Choroid plexus epithelial cell (primary cell): Measurements from ENCODE around the gene CCL26.

ENCODE experiments used
- DNase-seq: peaks from one replicate; pipeline ENCODE4 v3.0.0-alpha.2; 2010; ENCODE audit warnings: low read depth
- H3K4me3 ChIP-seq: 2 replicates; pipeline ENCODE4 v1.5.1; 2011; ENCODE audit warnings: low read depth, mild to moderate bottlenecking, control low read depth, low read length, moderate library complexity
- CTCF ChIP-seq: conservative IDR thresholded peaks from 2 replicates; pipeline ENCODE4 v1.5.1; 2011; ENCODE audit warnings: low read depth, mild to moderate bottlenecking, control low read depth, inconsistent platforms, low read length, moderate library complexity

The CCL26 gene

GRCh38 chr7:75814407-75814947, 42.5 kb upstream of the CCL26 start:
- no peak for DNase-seq
- H3K4me3 ChIP-seq: no peak overlapping the region
- TF ChIP-seq CTCF: no peak

- no peak within 1 kb of the TSS for H3K4me3 ChIP-seq
- no peak for TF ChIP-seq CTCF
- no peak for DNase-seq
Measured at GRCh38 chr7:75813781-75814236, 41.8 kb upstream of the CCL26 start, which contains the start of gene CCL24. TSS of gene CCL24 (minus strand) at chr7:75813806. CDS start at chr7:75813715, 91 bp downstream.

DNA sequence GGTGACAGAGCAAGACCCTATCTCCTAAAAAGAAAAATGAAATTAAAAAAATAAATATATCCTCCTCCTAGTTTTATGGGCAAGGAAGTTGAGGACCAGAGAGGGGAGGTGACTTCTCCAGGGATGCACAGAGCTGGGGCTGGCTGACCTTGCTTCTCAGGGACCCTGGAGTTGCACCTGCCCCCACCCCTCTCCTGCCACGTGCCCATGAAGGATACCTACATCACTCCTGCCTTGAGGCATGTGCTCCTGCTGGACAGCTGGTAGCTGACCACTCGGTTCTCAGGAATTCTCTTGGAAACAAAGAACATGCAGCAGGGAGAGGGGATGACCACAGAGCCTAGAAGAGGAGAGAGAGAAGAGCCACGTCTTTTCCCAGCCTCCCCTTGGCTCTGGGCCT, 41.1 kb upstream of the CCL26 start:
- H3K4me3 ChIP-seq: no peak overlapping the region
- TF ChIP-seq CTCF: no peak
- no peak for DNase-seq

DNA sequence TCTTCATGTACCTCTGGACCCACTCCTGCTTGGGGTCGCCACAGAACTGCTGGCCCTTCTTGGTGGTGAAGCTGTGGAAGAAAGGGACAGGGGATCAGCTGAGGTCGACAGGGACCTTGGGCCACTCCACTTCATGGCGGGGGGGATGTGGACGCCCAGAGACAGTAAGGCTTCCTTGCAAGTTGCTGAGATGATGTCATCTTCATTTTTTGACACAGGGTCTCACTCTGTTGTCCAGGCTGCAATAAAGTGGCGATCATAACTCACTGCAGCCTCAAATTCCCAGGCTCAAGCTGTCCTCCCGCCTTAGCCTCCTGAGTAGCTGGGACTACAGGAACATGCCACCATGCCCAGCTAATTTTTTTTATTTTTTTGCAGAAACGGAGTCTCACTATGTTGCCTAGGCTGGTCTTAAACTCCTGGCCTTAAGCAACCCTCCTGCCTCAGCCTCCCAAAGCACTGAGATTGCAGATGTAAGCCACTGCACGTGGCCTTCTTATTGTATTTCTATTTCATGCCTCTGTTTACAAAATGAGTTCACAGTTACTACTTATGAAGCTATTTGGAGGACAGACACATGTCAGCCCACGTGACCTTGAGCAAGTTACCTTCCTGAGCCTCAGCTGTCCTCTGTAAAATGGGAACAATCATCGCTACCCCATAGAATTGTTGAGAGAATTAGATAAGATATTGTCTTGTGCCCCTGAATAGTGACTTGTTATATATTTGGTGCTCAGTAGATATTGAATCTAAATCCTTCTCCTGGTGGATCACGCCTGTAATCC, 40.1 kb upstream of the CCL26 start:
- no peak for TF ChIP-seq CTCF
- no peak for DNase-seq
- no peak overlapping the region for H3K4me3 ChIP-seq

DNA sequence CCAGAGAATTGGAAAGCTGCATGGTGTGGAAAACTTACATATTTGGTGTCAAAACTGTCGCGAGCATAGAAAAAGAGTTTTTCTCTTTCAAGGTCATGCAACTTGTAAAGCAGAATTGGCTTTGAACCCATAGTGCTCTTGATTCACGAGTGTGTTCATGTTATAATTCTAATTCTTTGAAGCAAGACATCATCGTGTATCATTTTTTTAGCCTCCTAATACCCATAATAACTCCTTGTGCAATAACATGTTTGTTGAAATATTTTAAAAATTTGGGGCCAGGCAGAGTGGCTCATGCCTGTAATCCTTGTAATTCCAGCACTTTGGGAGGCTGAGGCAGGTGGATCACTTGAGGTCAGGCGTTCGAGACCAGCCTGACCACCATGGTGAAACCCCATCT, 37.4 kb upstream of the CCL26 start:
- H3K4me3 ChIP-seq: no peak overlapping the region
- no peak for TF ChIP-seq CTCF
- DNase-seq: no peak

DNA sequence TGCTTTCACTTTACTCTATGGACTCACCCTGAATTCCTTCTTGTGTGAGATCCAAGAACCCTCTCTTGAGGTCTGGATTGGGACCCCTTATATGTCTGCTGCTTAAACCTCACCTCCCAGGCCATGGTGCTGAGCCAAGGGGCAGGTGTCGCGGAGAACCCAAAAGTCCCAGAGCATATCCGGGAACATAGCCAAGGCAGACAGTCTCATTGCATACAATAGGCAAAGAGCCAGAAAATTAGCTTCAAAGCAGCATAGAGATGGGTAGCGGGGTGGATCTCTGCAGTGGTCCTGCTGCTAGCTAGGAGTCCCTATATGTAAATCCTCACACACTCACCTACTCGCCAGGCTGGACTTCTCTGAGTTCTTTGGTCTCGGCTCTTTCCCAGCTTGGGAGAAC, 36.1 kb upstream of the CCL26 start:
- no peak for TF ChIP-seq CTCF
- DNase-seq: peak; percentile 20
- no peak overlapping the region for H3K4me3 ChIP-seq

GRCh38 chr7:75807452-75807851, 35.4 kb upstream of the CCL26 start:
- TF ChIP-seq CTCF: no peak
- no peak overlapping the region for H3K4me3 ChIP-seq
- DNase-seq: no peak
